ENCODE data around the gene SF3A2.
A peak's percentile ranks its signal among the peaks of the same experiment; 100 is the strongest.

The SF3A2 gene

GRCh38 chr19:2227415-2228156, 9.0 kb upstream of the SF3A2 start:
- no peak for DNase-seq

GRCh38 chr19:2228157-2229030, 8.2 kb upstream of the SF3A2 start:
- no peak for DNase-seq

GRCh38 chr19:2229103-2230032, 7.3 kb upstream of the SF3A2 start:
- no peak for DNase-seq

GRCh38 chr19:2230033-2230531, 6.5 kb upstream of the SF3A2 start:
- DNase-seq = no peak

GRCh38 chr19:2230807-2231533, 5.7 kb upstream of the SF3A2 start:
- no peak for DNase-seq

GRCh38 chr19:2231621-2232221, 4.9 kb upstream of the SF3A2 start:
- DNase-seq = peak in 1 of 2 experiments; percentile 23

- no peak for DNase-seq
Observed at GRCh38 chr19:2232286-2233151, 4.1 kb upstream of the SF3A2 start.

- no peak for DNase-seq
Observed at GRCh38 chr19:2233601-2234280, 2.9 kb upstream of the SF3A2 start.

GRCh38 chr19:2234996-2235380, 1.6 kb upstream of the SF3A2 start:
- DNase-seq = no peak

- DNase-seq = peak in 1 of 2 experiments; percentile 49
Observed at GRCh38 chr19:2235381-2236063, 1.1 kb upstream of the SF3A2 start.

- DNase-seq = no peak
Observed at GRCh38 chr19:2236064-2236313, 635 bp upstream of the SF3A2 start.

- DNase-seq = no peak
Observed at GRCh38 chr19:2237051-2237868, 636 bp downstream of the SF3A2 start.

GRCh38 chr19:2237869-2238153, 1.2 kb downstream of the SF3A2 start:
- no peak for DNase-seq

GRCh38 chr19:2239173-2239572, 2.5 kb downstream of the SF3A2 start:
- DNase-seq = no peak

- DNase-seq = no peak
Observed at GRCh38 chr19:2239771-2240770, 3.4 kb downstream of the SF3A2 start.

GRCh38 chr19:2240881-2241760, 4.5 kb downstream of the SF3A2 start:
- no peak for DNase-seq

GRCh38 chr19:2242092-2242537, 5.5 kb downstream of the SF3A2 start:
- no peak for DNase-seq

Data from NCI-H524 (cell line).